H4 (cell line): ENCODE measurements around the gene RNF4. TPM values are rescaled to one million over a fixed set of nuclear protein-coding genes. Genes with fewer than 3 reads are reported as not detected.
A peak's percentile ranks its signal among the peaks of the same experiment; 100 is the strongest.
"Not testable (repeated sequence)": the region's sequence is repeated elsewhere in the genome, so short reads cannot be mapped to it uniquely, and the experiment has no call there.

ENCODE experiments used
- DNase-seq: peaks from one replicate; pipeline ENCODE4 v3.0.0-alpha.2; 2015; ENCODE audit warnings: low spot score
- total RNA-seq: library from RNA; depleted of rRNA; stranded (reverse); fragments of >200 nt; shearing (Covaris generic); gene quantifications from 2 replicates; pipeline ENCODE4 v1.2.3, GENCODE V29; 2014; rRNA removed

Gene RNF4
- total RNA-seq, 1 experiment from 2014 or later = 72.9 TPM

DNA sequence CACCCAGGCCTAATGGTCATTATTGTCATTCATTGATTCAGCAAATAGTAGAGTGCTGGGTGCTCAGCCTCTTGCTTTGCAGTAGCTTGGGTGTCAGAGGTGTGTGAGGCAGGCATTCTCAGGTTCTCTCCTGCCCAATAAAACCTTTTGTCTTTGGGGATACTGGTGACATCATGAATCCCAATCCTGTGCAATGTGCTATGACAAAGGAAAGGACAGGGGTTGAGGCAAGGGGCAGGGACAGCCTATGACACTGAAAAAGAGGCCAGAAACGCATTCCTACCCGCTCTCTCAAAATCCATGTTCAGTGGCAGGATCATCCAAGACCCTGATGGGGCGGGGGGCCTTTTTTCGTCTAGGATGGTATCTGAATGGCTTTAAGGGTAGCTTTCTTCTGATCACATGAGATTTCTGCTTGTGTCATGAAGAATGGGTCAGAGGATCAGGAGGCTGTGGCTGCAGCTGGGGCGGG, 66.0 kb downstream of the RNF4 start:
- DNase-seq = no peak

GRCh38 chr4:2535376-2536192, 66.7 kb downstream of the RNF4 start:
- no peak for DNase-seq

DNA sequence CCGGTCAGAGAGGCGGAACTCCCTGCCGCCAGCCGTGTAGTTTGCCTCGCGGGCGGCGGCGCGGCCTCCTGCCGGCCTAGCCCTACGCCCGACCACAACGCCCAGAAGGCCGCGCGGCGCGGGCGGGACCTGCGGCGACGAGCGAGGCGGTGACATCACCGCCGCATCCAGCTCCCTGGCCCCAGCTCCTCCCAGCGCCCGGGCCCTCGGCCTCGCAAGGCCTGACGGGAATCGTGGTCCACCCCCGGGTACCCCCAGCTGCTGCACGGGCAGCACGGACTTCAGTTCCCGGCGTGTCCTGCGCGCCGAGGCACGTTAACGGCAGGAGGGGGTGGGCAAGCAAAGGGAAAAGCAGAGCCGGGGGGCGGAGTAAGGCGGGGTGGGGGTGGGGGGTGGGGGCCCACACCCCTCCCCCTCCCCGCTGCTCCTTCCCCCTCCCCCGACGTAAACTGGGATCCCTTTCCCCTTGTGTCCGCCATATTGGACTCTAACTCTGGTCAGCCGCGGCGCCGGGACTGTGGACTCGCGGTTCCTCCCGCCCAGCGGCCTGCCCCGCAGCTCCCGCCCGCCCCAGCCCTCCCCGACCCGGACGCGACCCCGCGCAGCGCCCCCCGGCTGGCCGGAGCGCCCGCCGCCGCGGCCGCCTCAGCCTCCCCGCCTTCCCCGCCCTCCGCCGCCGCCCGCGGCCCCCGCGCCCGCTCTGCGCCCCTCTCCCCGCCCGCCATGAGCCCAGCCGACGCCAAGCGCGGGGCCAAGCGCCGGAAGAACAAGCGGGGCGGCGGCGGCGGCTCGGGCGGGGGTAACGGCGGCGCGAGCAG, 67.5 kb downstream of the RNF4 start, which contains the start of gene FAM193A:
TSS of gene FAM193A (plus strand) at position 455 of the 818 bp plus-strand sequence. CDS start at position 724, 269 bp downstream.
- peak; percentile 100 for DNase-seq

DNA sequence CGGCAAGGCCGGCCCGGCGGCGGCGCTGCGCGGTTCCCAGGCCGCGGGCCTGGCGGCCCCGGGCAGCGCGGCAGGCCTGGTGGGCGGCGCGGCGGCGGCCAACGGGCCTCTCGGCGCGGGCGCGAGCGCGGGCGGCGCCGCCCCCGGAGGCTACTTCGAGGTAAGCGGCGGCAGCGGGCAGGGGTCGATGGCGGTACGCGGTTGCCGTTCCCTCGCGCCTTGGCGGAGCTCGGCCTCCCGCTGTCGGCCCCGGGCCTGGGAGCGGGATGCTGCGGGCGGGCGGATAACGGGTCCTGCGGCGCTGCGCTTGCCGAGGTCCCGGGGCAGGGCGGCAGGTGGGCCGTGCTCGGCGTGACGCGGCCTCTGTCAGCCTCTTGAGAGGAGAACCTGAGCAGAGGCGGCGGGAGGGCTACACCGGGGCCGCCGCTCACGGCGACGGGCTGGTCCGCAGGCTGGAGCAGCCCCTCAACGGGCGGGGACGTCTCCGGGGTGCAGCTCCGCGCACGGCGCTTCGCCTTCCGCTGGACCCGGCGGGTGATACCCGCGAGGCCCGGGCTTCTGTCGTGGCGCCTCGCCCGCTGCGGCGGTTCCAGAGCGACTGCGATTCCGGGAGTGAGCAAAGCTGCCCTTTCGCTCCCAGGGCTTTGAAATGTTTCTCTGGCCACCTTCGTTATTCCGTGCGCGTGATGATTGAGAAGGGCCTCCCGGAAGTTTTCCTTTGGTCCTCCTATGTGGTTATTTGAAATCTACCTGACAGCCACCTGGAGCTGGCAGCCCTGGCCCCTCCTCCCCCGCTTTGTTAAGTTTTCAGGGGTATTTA, 68.3 kb downstream of the RNF4 start:
- no peak for DNase-seq

- not testable (repeated sequence) for DNase-seq
Observed at GRCh38 chr4:2543580-2544191, 74.8 kb downstream of the RNF4 start.

DNA sequence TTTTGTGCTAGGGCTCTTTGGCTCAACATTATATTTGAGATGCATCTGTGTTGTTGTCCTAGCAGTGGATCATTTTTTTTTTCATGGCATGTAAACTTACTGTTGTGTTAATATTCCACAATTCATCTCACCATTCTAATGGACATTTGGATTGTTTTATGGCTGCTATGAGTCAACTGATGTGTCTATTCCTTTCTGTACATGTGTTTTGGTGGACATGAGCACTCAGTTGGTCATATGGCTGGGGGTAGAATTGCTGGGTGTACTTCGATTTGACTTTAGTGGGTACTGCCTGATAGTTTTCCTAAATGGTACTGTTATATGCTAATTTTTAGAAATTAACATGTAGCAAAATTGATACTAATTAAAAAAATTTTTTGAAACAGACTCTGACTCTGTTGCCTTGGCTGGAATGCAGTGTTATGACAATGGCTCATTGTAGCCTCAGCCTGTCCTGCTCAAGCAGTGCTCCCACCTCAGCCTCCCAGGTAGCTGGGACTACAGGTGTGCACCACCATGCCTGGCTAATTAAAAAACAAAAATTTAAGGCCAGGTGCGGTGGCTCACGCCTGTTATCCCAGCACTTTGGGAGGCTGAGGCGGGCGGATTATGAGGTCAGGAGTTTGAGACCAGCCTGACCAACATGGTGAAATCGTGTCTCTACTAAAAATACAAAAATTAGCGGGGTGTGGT, 76.6 kb downstream of the RNF4 start:
- no peak for DNase-seq

DNA sequence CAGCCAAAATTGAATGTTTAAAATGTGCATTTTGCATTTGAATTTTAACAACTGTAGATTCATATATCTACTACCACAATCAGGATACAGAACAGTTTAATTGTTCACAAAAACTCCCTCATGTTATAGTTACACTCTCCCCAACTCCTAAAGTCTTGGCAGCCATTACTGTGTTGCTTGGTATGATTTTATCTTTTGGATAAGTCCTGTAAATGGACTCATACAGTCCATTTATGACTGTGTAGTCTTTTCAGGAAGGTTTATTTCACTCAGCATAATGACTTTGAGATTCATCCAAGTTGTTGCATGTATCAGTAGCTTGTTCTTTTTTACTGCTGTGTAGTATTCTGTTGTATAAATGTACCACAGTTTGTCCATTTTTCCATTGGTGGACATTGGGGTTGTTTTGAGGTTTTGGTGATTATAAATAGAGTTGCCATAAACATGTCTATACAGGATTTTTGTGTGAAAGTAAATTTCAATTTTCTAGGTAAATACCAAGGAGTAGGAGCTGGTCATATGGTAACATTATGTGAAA, 77.4 kb downstream of the RNF4 start:
- no peak for DNase-seq

- DNase-seq = not testable (repeated sequence)
Observed at GRCh38 chr4:2546961-2547691, 78.2 kb downstream of the RNF4 start.

DNA sequence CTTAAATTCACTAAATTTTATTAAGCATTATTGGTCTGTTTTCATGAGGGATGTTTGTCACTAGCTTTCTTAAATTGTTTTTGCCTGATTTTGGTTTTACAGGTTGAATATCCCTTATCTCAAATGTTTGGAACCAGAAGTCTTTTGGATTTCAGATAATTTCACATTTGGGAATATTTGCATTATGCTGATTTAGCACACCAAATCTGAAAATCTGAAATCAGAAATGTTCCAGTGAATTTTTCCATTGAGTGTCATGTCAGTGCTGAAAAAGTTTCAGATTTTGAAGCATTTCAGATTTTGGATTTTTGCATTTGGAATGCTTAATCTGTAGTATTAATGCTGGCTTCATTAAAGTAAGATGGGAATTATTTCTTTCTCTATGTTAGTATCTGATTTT, 82.2 kb downstream of the RNF4 start:
- DNase-seq = no peak

DNA sequence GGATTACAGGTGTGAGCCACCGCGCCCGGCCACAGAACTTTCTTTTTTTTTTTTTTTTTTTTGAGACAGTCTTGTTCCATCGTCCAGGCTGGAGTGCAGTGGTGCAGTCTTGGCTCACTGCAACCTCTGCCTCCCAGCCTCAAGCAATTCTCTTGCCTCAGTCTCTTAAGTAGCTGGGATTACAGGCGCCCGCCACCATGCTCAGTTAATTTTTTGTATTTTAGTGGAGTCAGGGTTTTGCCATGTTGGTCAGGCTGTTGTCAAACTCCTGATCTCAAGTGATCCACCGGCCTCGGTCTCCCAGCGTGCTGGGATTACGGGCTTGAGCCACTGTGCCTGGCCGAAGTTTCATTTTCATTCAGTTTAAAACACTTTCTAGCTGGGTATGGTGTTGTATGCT, 83.9 kb downstream of the RNF4 start:
- no peak for DNase-seq

GRCh38 chr4:2558301-2558700, 89.4 kb downstream of the RNF4 start:
- DNase-seq = no peak

DNA sequence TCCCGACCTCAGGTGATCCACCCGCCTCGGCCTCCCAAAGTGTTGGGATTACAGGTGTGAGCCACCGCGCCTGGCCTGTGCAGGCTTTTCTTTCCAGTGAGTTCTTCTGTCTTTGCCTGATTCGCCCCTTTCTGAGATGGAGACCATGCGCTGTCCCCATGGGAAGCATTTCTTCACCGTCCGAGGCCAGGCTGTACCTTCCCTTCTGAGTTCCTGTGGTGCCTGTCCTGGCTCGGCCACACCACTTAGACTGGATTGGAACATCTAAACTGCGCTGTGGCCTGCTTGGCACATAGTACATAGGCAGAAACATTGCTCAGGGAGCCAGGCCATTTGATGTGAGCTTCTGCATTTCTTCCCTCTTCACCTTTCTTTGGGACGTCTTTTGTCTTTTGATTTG, 91.3 kb downstream of the RNF4 start:
- no peak for DNase-seq

Other genes starting within 250 kb of the RNF4 start
- gene HAUS3, start 227.0 kb upstream of the RNF4 start, total RNA-seq = 7.6 and 11.0 TPM in 2 replicates
- gene POLN, start 227.0 kb upstream of the RNF4 start, total RNA-seq = 1.0 and 1.8 TPM in 2 replicates
- gene MXD4, start 207.0 kb upstream of the RNF4 start, total RNA-seq = 22.1 and 22.9 TPM in 2 replicates
- gene ZFYVE28, start 50.5 kb upstream of the RNF4 start, total RNA-seq = 1.9 and 2.7 TPM in 2 replicates
- not detected in 2 replicates for gene CFAP99, start 50.2 kb upstream of the RNF4 start, total RNA-seq
- gene FAM193A, start 67.5 kb downstream of the RNF4 start, total RNA-seq = 8.9 and 9.6 TPM in 2 replicates